Fibroblast of pulmonary artery (primary cell): ENCODE data around the gene ROBO1.
A peak's percentile ranks its signal among the peaks of the same experiment; 100 is the strongest.

Experiments used
- DNase-seq: peaks from one replicate; pipeline ENCODE4 v3.0.0-alpha.2; 2010; ENCODE audit warnings: low read depth
- H3K4me3 ChIP-seq: replicated peaks from 2 replicates; pipeline ENCODE4 v1.5.1; 2011; ENCODE audit warnings: low read depth, mild to moderate bottlenecking, control low read depth, low read length, moderate library complexity
- TF ChIP-seq, protein P1 (sequence below): IDR thresholded peaks from 2 replicates; pipeline ENCODE4 v1.5.1; 2011; ENCODE audit warnings: mild to moderate bottlenecking, control low read depth, low read length, inconsistent platforms; ENCODE audit errors: missing control alignments

The ROBO1 gene

DNA sequence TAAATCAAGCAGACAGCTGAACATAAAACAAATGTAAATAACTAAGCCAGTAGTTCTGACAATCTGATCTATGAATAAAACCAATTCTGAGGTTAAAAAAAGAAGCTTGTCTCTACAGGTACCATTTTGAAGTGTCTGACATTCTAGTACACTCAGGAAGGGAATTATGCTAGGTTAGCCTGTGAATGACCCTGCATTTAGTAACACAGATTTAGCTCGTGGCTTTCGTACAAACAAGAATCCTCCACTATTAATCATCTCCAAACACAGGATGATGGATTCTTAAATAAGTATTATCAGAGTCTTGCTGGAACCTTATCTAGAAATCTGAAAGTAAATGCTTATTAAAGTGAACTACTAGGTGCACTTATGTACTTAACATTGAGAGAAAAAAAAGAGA, 1120.1 kb downstream of the ROBO1 start:
- TF ChIP-seq, protein P1, sequence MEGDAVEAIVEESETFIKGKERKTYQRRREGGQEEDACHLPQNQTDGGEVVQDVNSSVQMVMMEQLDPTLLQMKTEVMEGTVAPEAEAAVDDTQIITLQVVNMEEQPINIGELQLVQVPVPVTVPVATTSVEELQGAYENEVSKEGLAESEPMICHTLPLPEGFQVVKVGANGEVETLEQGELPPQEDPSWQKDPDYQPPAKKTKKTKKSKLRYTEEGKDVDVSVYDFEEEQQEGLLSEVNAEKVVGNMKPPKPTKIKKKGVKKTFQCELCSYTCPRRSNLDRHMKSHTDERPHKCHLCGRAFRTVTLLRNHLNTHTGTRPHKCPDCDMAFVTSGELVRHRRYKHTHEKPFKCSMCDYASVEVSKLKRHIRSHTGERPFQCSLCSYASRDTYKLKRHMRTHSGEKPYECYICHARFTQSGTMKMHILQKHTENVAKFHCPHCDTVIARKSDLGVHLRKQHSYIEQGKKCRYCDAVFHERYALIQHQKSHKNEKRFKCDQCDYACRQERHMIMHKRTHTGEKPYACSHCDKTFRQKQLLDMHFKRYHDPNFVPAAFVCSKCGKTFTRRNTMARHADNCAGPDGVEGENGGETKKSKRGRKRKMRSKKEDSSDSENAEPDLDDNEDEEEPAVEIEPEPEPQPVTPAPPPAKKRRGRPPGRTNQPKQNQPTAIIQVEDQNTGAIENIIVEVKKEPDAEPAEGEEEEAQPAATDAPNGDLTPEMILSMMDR, result no peak
- DNase-seq, result peak; percentile 21

DNA sequence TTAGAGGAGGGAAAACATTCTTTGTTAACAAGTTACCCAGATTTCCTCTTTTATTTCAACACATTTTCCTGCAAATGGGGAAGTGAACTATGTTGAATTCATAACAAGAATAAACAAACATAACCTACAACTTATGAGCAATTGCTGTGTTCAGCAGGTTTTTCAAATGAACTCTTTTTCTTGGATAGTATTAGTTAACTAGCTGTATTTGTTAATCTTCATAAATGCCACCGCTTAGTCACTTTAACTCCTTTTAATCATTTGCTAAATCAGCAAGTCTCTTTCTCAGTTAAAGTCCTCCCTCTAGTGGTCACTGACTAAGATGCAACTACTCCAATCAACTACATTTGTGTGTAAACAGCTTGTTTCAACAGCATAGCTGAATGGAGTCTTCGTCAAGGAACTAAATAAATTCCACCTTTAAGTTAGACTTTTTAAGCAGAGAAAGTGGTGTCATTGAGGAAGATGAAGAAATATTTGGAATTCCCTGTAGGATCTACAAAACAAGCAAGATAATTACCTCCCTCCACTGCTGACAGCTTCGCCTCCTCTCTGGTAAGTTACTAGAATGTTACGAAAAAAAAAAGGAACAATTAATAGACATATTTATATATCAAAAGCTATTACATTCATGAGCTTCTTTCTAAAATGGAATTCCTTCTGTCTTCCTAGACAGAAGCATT, 1122.0 kb downstream of the ROBO1 start:
- no peak overlapping the region for H3K4me3 ChIP-seq
- TF ChIP-seq, protein P1, result peak; percentile 86
- peak; percentile 88 for DNase-seq

More for the DNA sequence above, 1120.1 kb downstream of the ROBO1 start:
- H3K4me3 ChIP-seq, result no peak overlapping the region

DNA sequence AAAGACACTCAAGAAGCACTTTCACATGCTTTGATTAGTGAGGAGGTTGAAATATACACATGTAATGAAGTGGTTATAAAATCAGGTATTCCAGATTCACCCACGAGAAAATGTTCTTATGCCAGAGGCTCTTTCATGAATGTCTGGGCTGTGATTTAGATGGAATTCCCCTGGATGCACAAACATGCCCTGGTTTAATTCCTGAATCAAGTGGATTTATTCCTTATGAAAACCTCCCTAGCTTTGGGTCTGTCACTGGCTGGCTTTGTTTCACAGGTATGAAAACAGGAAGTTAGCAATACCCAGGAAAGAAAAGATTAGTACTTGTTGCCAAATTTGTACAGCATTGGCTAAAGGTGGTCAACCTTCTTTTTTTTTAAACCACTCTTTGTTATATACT, 1123.0 kb downstream of the ROBO1 start:
- DNase-seq, result no peak
- TF ChIP-seq, protein P1, result no peak
- no peak overlapping the region for H3K4me3 ChIP-seq

DNA sequence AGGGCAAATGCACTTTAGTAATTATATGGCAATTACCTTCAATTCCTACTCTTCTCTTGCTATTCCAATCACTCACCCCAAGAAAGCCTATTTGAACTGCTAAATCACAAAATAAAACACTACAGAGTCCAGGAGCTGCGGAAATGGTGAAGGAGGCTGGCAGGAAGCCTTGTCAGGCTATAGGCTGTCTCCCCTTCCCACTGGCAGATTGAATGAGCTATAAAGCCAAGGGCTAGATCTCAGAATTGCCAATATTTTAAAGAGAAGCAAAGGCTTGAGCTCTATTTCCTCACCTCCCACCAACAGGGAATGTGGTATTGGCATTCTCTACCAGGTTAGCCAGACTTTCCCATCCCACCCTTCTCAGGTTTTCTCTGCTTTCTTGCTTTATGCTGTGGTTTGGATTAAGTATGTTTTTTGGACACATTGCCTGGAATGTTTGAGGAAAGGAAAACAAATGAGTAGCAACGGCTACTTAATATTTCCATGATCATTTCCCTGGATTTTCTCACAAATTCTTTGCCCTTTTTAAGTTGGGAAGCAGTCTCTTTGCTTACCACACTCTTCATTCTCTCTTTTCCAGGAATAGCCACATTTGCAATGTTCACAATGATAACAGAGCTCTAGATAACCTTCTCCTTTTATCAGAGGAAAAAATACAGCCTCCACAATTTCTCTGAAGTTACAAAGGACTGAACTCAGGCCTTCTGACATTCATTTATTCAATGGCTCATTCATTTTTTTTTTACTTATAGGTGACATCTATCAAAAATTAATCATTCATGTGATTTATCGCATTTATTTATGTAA, 1125.4 kb downstream of the ROBO1 start:
- no peak overlapping the region for H3K4me3 ChIP-seq
- TF ChIP-seq, protein P1, result no peak
- no peak for DNase-seq

DNA sequence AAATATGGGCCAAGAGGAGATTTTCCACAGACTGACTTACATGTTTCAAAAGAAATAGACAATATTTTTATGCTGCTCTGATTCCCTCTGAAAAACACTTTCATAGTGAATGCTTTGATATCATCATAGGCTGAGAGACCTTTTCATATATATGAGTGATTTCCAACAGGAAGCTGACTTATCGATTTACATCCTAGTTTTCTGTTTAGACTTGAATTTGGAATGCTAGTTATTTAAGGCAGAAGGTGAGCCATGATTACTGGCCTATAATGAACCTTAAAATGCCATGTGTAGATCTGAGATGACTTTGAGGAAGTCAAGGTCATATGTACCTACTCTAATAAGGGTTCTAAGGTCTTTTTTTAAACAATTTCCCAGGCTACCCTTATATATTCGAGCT, 1126.1 kb downstream of the ROBO1 start:
- no peak overlapping the region for H3K4me3 ChIP-seq
- TF ChIP-seq, protein P1, result no peak
- no peak for DNase-seq

DNA sequence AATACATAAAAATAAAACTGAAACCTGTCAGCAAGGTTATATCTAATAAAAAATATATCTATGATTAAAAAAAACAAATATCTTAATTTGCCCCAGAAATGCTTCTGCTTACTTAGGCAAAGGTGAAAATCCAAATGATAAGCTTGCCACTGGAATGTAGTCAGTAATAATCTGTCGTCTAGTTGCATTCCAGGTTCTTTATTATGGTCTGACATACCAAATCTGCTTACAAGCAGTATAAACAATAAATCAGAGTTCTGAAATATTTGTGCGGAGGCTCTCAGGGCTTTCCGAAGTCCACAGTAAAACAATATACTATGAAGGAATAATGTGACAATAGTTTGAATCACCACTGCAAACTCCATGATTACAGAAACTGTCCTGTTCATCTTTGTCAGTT, 1133.5 kb downstream of the ROBO1 start:
- TF ChIP-seq, protein P1, result no peak
- no peak for DNase-seq
- H3K4me3 ChIP-seq, result no peak overlapping the region
